Endothelial cell (in vitro differentiated cells): Measurements from ENCODE around the gene MSTO1. TPM values are rescaled to one million over a fixed set of nuclear protein-coding genes. Genes with fewer than 3 reads are reported as not detected.
"Not testable (repeated sequence)": the region's sequence is repeated elsewhere in the genome, so short reads cannot be mapped to it uniquely, and the experiment has no call there.

Experiments
- DNase-seq: peaks from one replicate; pipeline ENCODE4 v3.0.0; 2021; ENCODE audit warnings: low spot score
- H3K27ac Mint-ChIP-seq: one replicate; pipeline ENCODE4 v1.8.0; 2021; ENCODE audit warnings: mixed read lengths, inconsistent platforms; ENCODE audit not compliant: unreplicated experiment
- H3K27me3 Mint-ChIP-seq: one replicate; pipeline ENCODE4 v1.8.0; 2021; ENCODE audit warnings: mild to moderate bottlenecking, moderate library complexity, mixed read lengths, inconsistent platforms; ENCODE audit not compliant: unreplicated experiment
- H3K36me3 Mint-ChIP-seq: one replicate; pipeline ENCODE4 v1.8.0; 2021; ENCODE audit warnings: mild to moderate bottlenecking, low read depth, mixed read lengths, inconsistent platforms; ENCODE audit not compliant: unreplicated experiment
- H3K4me1 Mint-ChIP-seq: one replicate; pipeline ENCODE4 v1.8.0; 2021; ENCODE audit warnings: mild to moderate bottlenecking, mixed read lengths, inconsistent platforms; ENCODE audit not compliant: unreplicated experiment
- H3K4me3 Mint-ChIP-seq: one replicate; pipeline ENCODE4 v1.8.0; 2021; ENCODE audit warnings: mild to moderate bottlenecking, mixed read lengths, inconsistent platforms; ENCODE audit not compliant: unreplicated experiment
- H3K9me3 Mint-ChIP-seq: one replicate; pipeline ENCODE4 v1.8.0; 2021; ENCODE audit warnings: mixed read lengths, inconsistent platforms; ENCODE audit not compliant: unreplicated experiment
- CTCF ChIP-seq: fragments of 200-600 bp; sonication (generic); IDR thresholded peaks from one replicate; pipeline ENCODE4 v1.5.0; 2021; ENCODE audit warnings: antibody characterized with exemption; ENCODE audit not compliant: unreplicated experiment
- total RNA-seq: library from RNA; stranded (reverse); fragmentation: NEBNext Ultra II Directional; extraction: Animal tissue kit (Norgen Biotek cat#: 25700); gene quantifications from one replicate; pipeline ENCODE4 v1.2.1, GENCODE V29; 2021; ENCODE audit not compliant: unreplicated experiment

The MSTO1 gene
- total RNA-seq, 1 donor from 2014 or later = 34.5 TPM

- no peak overlapping the region for H3K27ac Mint-ChIP-seq
- H3K36me3 Mint-ChIP-seq = no peaks in the 10 kb centered on the region
- no peak for DNase-seq
- no peak overlapping the region for H3K4me3 Mint-ChIP-seq
- H3K9me3 Mint-ChIP-seq = no peaks in the 10 kb centered on the region
- H3K4me1 Mint-ChIP-seq = peaks cover 8% of the 10 kb centered on the region
- TF ChIP-seq CTCF = no peak
- H3K27me3 Mint-ChIP-seq = no peaks in the 10 kb centered on the region
Observed at GRCh38 chr1:155596864-155597263, 13.2 kb upstream of the MSTO1 start.

GRCh38 chr1:155598842-155599331, 11.1 kb upstream of the MSTO1 start:
- Mint-ChIP-seq H3K27me3 (peaks cover 2% of the 10 kb centered on the region), H3K27ac (no peak overlapping the region), H3K4me3 (no peak overlapping the region), H3K36me3 (no peaks in the 10 kb centered on the region), H3K4me1 (peaks cover 8% of the 10 kb centered on the region), H3K9me3 (no peaks in the 10 kb centered on the region)
- DNase-seq = no peak
- no peak for TF ChIP-seq CTCF

- not testable (repeated sequence) for H3K27ac Mint-ChIP-seq, H3K4me3 Mint-ChIP-seq, H3K27me3 Mint-ChIP-seq, H3K9me3 Mint-ChIP-seq, DNase-seq, H3K36me3 Mint-ChIP-seq, H3K4me1 Mint-ChIP-seq
Observed at GRCh38 chr1:155599828-155600572, 10.0 kb upstream of the MSTO1 start.

GRCh38 chr1:155607708-155608107, 2.3 kb upstream of the MSTO1 start:
- Mint-ChIP-seq H3K4me3 (no peak overlapping the region), H3K36me3 (peaks cover 8% of the 10 kb centered on the region), H3K27ac (no peak overlapping the region), H3K9me3 (no peaks in the 10 kb centered on the region), H3K27me3 (peaks cover 3% of the 10 kb centered on the region), H3K4me1 (peaks cover 4% of the 10 kb centered on the region)
- no peak for DNase-seq
- TF ChIP-seq CTCF = no peak

GRCh38 chr1:155608888-155609225, 1.2 kb upstream of the MSTO1 start:
- Mint-ChIP-seq H3K9me3 (no peaks in the 10 kb centered on the region), H3K27me3 (peaks cover 3% of the 10 kb centered on the region), H3K27ac (no peak overlapping the region), H3K4me1 (peaks cover 4% of the 10 kb centered on the region), H3K36me3 (peaks cover 12% of the 10 kb centered on the region), H3K4me3 (no peak overlapping the region)
- no peak for TF ChIP-seq CTCF
- no peak for DNase-seq

- not testable (repeated sequence) for H3K27me3 Mint-ChIP-seq, H3K4me3 Mint-ChIP-seq, DNase-seq, H3K9me3 Mint-ChIP-seq, H3K27ac Mint-ChIP-seq, H3K4me1 Mint-ChIP-seq
- H3K36me3 Mint-ChIP-seq = peaks cover 17% of the 10 kb centered on the region
Observed at GRCh38 chr1:155610257-155610647, 234 bp downstream of the MSTO1 start.

- peaks cover 20% of the 10 kb centered on the region for H3K36me3 Mint-ChIP-seq
- DNase-seq, H3K27me3 Mint-ChIP-seq, H3K4me3 Mint-ChIP-seq, H3K27ac Mint-ChIP-seq, H3K4me1 Mint-ChIP-seq, H3K9me3 Mint-ChIP-seq: not testable (repeated sequence)
Observed at GRCh38 chr1:155613226-155613625, 3.2 kb downstream of the MSTO1 start.
